K562 (cell line): ENCODE measurements around the gene USP6. TPM values are rescaled to one million over a fixed set of nuclear protein-coding genes. Genes with fewer than 3 reads are reported as not detected.
"Not testable (repeated sequence)": the region's sequence is repeated elsewhere in the genome, so short reads cannot be mapped to it uniquely, and the experiment has no call there.

Experiments used
- ATAC-seq: fragments of 200-7000 bp; cut with Tn5 transposase; 3 replicates; pipeline ENCODE4 v1.9.1; 2020; ENCODE audit warnings: moderate library complexity
- BruUV-seq: library from RNA; stranded (reverse); fragments of 400-500 nt; replicated peaks from 2 replicates; lab custom pipeline; 2021; lab: Mats Ljungman, UMichigan
- CTCF ChIA-PET: fragments of 300-600 bp; formaldehyde crosslinking; extraction: SDS; loops from one replicate; lab custom pipeline; 2021; ENCODE audit warnings: low intra/inter-chr PET ratio; lab: Yijun Ruan, JAX
- POLR2A ChIA-PET: fragments of 300-600, 350-650 bp; sonication (Branson Sonifier 250); formaldehyde crosslinking; extraction: SDS; loops from one replicate; lab custom pipeline; 2021; ENCODE audit warnings: antibody characterized with exemption, inconsistent platforms; lab: Yijun Ruan, JAX
- DNase-seq, 4 experiments: peaks; one replicate each; pipeline versions ENCODE4 v3.0.0 to v3.0.0-alpha.2; 2011 to 2018; ENCODE audit warnings: low spot score in 3 of 4, mixed read lengths in 3 of 4; ENCODE audit errors: extremely low read depth in 1 of 4
- FAIRE-seq: peaks from 2 replicates; lab custom pipeline; 2011; peaks lifted over from hg19 to GRCh38; lab: Jason Lieb, UNC
- H2AFZ ChIP-seq: 2 replicates; pipeline ENCODE4 v1.6.0; 2011; ENCODE audit warnings: low read depth, low read length, control low read depth, inconsistent platforms
- H3K27ac ChIP-seq: fragments of 200-600 bp; 3 replicates; pipeline ENCODE4 v1.8.0; 2011; ENCODE audit warnings: low read depth, mild to moderate bottlenecking, control low read depth, inconsistent platforms, low read length, moderate library complexity, mixed read lengths; ENCODE audit errors: extremely low read depth
- H3K27me3 ChIP-seq, 2 experiments: fragments of 300-600 bp in 1 of 2; 2 replicates in 1 of 2; 3 replicates in 1 of 2; pipeline versions ENCODE4 v1.6.0 to v1.8.0; 2011; ENCODE audit warnings: inconsistent platforms in 2 of 2, low read length in 2 of 2, mild to moderate bottlenecking in 1 of 2, mixed read lengths in 1 of 2, moderate library complexity in 1 of 2; ENCODE audit not compliant: control insufficient read depth in 2 of 2, insufficient read depth in 2 of 2
- H3K36me3 ChIP-seq: fragments of 300-600 bp; 3 replicates; pipeline ENCODE4 v1.8.0; 2011; ENCODE audit warnings: mild to moderate bottlenecking, low read length, inconsistent platforms; ENCODE audit not compliant: control insufficient read depth, insufficient read depth
- H3K4me1 ChIP-seq, 2 experiments: fragments of 200-600 bp in 1 of 2; replicated peaks in 1 of 2; 2 replicates in 1 of 2; 3 replicates in 1 of 2; pipeline versions ENCODE4 v1.5.1 to v1.8.0; 2011; ENCODE audit warnings: inconsistent platforms in 2 of 2, low read length in 2 of 2, mild to moderate bottlenecking in 1 of 2, mixed read lengths in 1 of 2, moderate library complexity in 1 of 2; ENCODE audit not compliant: control insufficient read depth in 2 of 2, insufficient read depth in 2 of 2
- H3K4me2 ChIP-seq: 2 replicates; pipeline ENCODE4 v1.6.1; 2011; ENCODE audit warnings: low read length, control low read depth, inconsistent platforms, mixed read lengths; ENCODE audit not compliant: insufficient read depth
- H3K4me3 ChIP-seq: fragments of 200-600 bp; sonication (generic), shearing (Covaris generic); 2 replicates; pipeline ENCODE4 v1.5.1; 2016; ENCODE audit warnings: control low read depth, inconsistent platforms
- H3K79me2 ChIP-seq: fragments of 200-600 bp; 3 replicates; pipeline ENCODE4 v1.8.0; 2011; ENCODE audit warnings: low read length, inconsistent platforms; ENCODE audit not compliant: control insufficient read depth, insufficient read depth
- H3K9ac ChIP-seq, 2 experiments: 2 replicates each; pipeline versions ENCODE4 v1.6.0 to v1.6.1; 2011; ENCODE audit warnings: low read depth in 2 of 2, low read length in 2 of 2, control low read depth in 1 of 2, inconsistent platforms in 1 of 2, mild to moderate bottlenecking in 1 of 2, mixed read lengths in 1 of 2; ENCODE audit not compliant: insufficient read depth in 1 of 2
- H3K9me1 ChIP-seq: one replicate; pipeline ENCODE4 v1.6.0; 2011; ENCODE audit warnings: inconsistent platforms, mild to moderate bottlenecking, low read length, moderate library complexity; ENCODE audit not compliant: control insufficient read depth, insufficient read depth
- H3K9me3 ChIP-seq: replicated peaks from 2 replicates; pipeline ENCODE4 v1.5.1; 2011; ENCODE audit warnings: low read depth, low read length, inconsistent platforms; ENCODE audit not compliant: control insufficient read depth, insufficient read depth
- H4K20me1 ChIP-seq: replicated peaks from 2 replicates; pipeline ENCODE4 v1.6.1; 2011; ENCODE audit warnings: low read length, inconsistent platforms, mixed read lengths; ENCODE audit not compliant: control insufficient read depth, insufficient read depth
- ETS2 ChIP-seq: IDR thresholded peaks from 2 replicates; pipeline ENCODE4 v1.6.1; 2016; ENCODE audit warnings: borderline replicate concordance, missing genetic modification characterization, mild to moderate bottlenecking, moderate library complexity, missing compliant biosample characterization; ENCODE audit not compliant: poor library complexity, severe bottlenecking
- NUFIP1 ChIP-seq: fragments of 450-650 bp; IDR thresholded peaks from 2 replicates; pipeline ENCODE4 v1.6.1; 2018; ENCODE audit not compliant: partially characterized antibody
- WGBS: fragments of 100-300 bp; shearing (Covaris generic); methylation state at CpG from one replicate; pipeline ENCODE4 v1.1.6; 2016; ENCODE audit warnings: low coverage, mixed read lengths; ENCODE audit not compliant: insufficient coverage; ENCODE audit errors: missing lambda C conversion rate; 5-methylcytosine and 5-hydroxymethylcytosine counted together
- in situ Hi-C: fragments of 300-500 bp; cut with MboI; formaldehyde crosslinking; loops from 4 replicates; pipeline ENCODE4 v1.15.0; 2018; ENCODE audit warnings: inconsistent platforms, mixed read lengths
- intact Hi-C: fragments of 100-400 bp; cut with micrococcal nuclease; formaldehyde crosslinking; loops from 2 replicates; pipeline ENCODE4 v1.14.2; 2022
- polyA plus RNA-seq, 8 experiments: library from polyadenylated mRNA; depleted of rRNA in 4 of 8; stranded (reverse) in 5 of 8; unstranded in 3 of 8; fragments of >200 nt; fragmentation: Nextera tagmentation in 2 of 8; fragmentation: Illumina TruSeq in 1 of 8; extraction: Ambion mirVana in 2 of 8; extraction: Trizol in 1 of 8; gene quantifications; 2 replicates each; pipeline versions ENCODE4 v1.2.1 to v1.2.3, GENCODE V29; 2011 to 2014; ENCODE audit warnings: inconsistent platforms in 1 of 8, missing spikeins in 1 of 8
- total RNA-seq, 7 experiments: library from RNA; depleted of rRNA in 6 of 7; stranded (reverse); fragments of >200 nt in 6 of 7; fragmentation: Illumina TruSeq in 2 of 7; extraction: Trizol in 2 of 7; gene quantifications; 2 replicates each; pipeline versions ENCODE4 v1.2.1 to v1.2.3, GENCODE V29; 2011 to 2021; ENCODE audit warnings: low replicate concordance in 1 of 7

Gene USP6
- total and polyA plus RNA-seq, 9 of the 15 experiments (the other 6 are each of a cell fraction or from before 2014, with no cell fraction given), result 0.01 to 0.09 (median 0.04) TPM; not detected in 4

- no peak overlapping the region for H3K4me2 ChIP-seq
- ATAC-seq (no peak), FAIRE-seq (no peak)
- no peak overlapping the region for H3K9ac ChIP-seq
- POLR2A ChIA-PET, result no interaction called here
- WGBS, result 2% methylated on average over 10 of the region's 11 CpGs
- no peaks in the 10 kb centered on the region for H3K79me2 ChIP-seq
- H3K9me1 ChIP-seq, result no peaks in the 10 kb centered on the region
- H3K36me3 ChIP-seq, result no peaks in the 10 kb centered on the region
- no TSS peak for BruUV-seq
- H3K4me3 ChIP-seq, result no peak overlapping the region
- no peaks in the 10 kb centered on the region for H3K9me3 ChIP-seq
- intact Hi-C loops, result no loop called here
- no peak overlapping the region for H2AFZ ChIP-seq
- peaks cover 0 to 33% of the 10 kb centered on the region in 2 experiments; a peak in 3 of 5 replicates for H3K27me3 ChIP-seq
- TF ChIP-seq NUFIP1, result no peak
- no peak for TF ChIP-seq ETS2 (tag)
- TF ChIP-seq, all 486 proteins: peak for 0
- DNase-seq, result no peak
- H3K4me1 ChIP-seq, result no peaks in the 10 kb centered on the region
- no peak overlapping the region for H3K27ac ChIP-seq
- in situ Hi-C loops, result no loop called here
- CTCF ChIA-PET, result no interaction called here
- H4K20me1 ChIP-seq, result no peaks in the 10 kb centered on the region
Observed at GRCh38 chr17:5128905-5129535, 13.2 kb downstream of the USP6 start.

- WGBS, result 0% methylated on average over 8 of the region's 8 CpGs
- H3K36me3 ChIP-seq, H3K4me3 ChIP-seq, intact Hi-C loops, DNase-seq, FAIRE-seq, POLR2A ChIA-PET, H3K9me1 ChIP-seq, CTCF ChIA-PET, H3K9me3 ChIP-seq, H3K79me2 ChIP-seq, H3K4me1 ChIP-seq, H3K9ac ChIP-seq, H2AFZ ChIP-seq, H3K27ac ChIP-seq, H3K4me2 ChIP-seq, H4K20me1 ChIP-seq, in situ Hi-C loops, BruUV-seq, ATAC-seq: not testable (repeated sequence)
- peaks cover 0 to 39% of the 10 kb centered on the region in 2 experiments; a peak in 3 of 5 replicates for H3K27me3 ChIP-seq
Observed at GRCh38 chr17:5129770-5130169, 13.9 kb downstream of the USP6 start.

- H2AFZ ChIP-seq, FAIRE-seq, H3K9ac ChIP-seq, CTCF ChIA-PET, H3K4me2 ChIP-seq, H3K27ac ChIP-seq, intact Hi-C loops, POLR2A ChIA-PET, H3K4me3 ChIP-seq, H3K4me1 ChIP-seq, ATAC-seq, H3K9me3 ChIP-seq, H3K9me1 ChIP-seq, DNase-seq, H4K20me1 ChIP-seq, BruUV-seq, H3K79me2 ChIP-seq, in situ Hi-C loops, H3K36me3 ChIP-seq: not testable (repeated sequence)
- WGBS, result 0% methylated on average over 8 of the region's 10 CpGs
- peaks cover 0 to 39% of the 10 kb centered on the region in 2 experiments; a peak in 3 of 5 replicates for H3K27me3 ChIP-seq
Observed at GRCh38 chr17:5130261-5130660, 14.4 kb downstream of the USP6 start.
